Smooth muscle cell (in vitro differentiated cells): Measurements from ENCODE around the gene GAB3. TPM values are rescaled to one million over a fixed set of nuclear protein-coding genes. Genes with fewer than 3 reads are reported as not detected.

Experiments
- DNase-seq: peaks from one replicate; lab custom pipeline; 2025; ENCODE audit not compliant: unreplicated experiment; lab: John Stamatoyannopoulos, UW
- H2AFZ ChIP-seq: fragments of 200-600 bp; sonication (generic); 2 replicates; pipeline ENCODE4 v1.6.0; 2016; ENCODE audit warnings: antibody characterized with exemption, low read depth, mild to moderate bottlenecking
- H3F3A ChIP-seq: fragments of 200-600 bp; sonication (generic); 2 replicates; pipeline ENCODE4 v1.6.0; 2017; ENCODE audit warnings: antibody characterized with exemption, low read depth
- H3K27ac ChIP-seq: fragments of 200-600 bp; sonication (generic); 2 replicates; pipeline ENCODE4 v1.5.1; 2016; ENCODE audit warnings: low read depth, mild to moderate bottlenecking
- H3K27me3 ChIP-seq: fragments of 200-600 bp; sonication (generic); 2 replicates; pipeline ENCODE4 v1.6.1; 2016; ENCODE audit warnings: low read depth, mild to moderate bottlenecking
- H3K36me3 ChIP-seq: fragments of 200-600 bp; sonication (generic); 2 replicates; pipeline ENCODE4 v1.5.1; 2016; ENCODE audit warnings: low read depth
- H3K4me1 ChIP-seq: fragments of 200-600 bp; sonication (generic); 2 replicates; pipeline ENCODE4 v1.5.1; 2016; ENCODE audit warnings: low read depth
- H3K4me2 ChIP-seq: fragments of 200-600 bp; sonication (generic); 2 replicates; pipeline ENCODE4 v1.6.0; 2016; ENCODE audit warnings: mild to moderate bottlenecking
- H3K4me3 ChIP-seq: fragments of 200-600 bp; sonication (generic); 2 replicates; pipeline ENCODE4 v1.5.1; 2016; ENCODE audit warnings: mild to moderate bottlenecking
- H3K79me2 ChIP-seq: fragments of 200-600 bp; sonication (generic); 2 replicates; pipeline ENCODE4 v1.6.0; 2016; ENCODE audit warnings: low read depth, mild to moderate bottlenecking
- H3K9ac ChIP-seq: fragments of 200-600 bp; sonication (generic); 2 replicates; pipeline ENCODE4 v1.6.0; 2016; ENCODE audit warnings: low read depth
- H3K9me3 ChIP-seq: fragments of 200-600 bp; sonication (generic); replicated peaks from 2 replicates; pipeline ENCODE4 v1.5.1; 2016; ENCODE audit warnings: low read depth
- H4K20me1 ChIP-seq: fragments of 200-600 bp; sonication (generic); 2 replicates; pipeline ENCODE4 v1.6.0; 2016; ENCODE audit warnings: low read depth
- WGBS: methylation state at CpG from one replicate; pipeline ENCODE4 v1.1.7; 2016; ENCODE audit warnings: low lambda C conversion rate; 5-methylcytosine and 5-hydroxymethylcytosine counted together
- polyA plus RNA-seq: library from polyadenylated mRNA; unstranded; fragments of >200 nt; fragmentation: Nextera tagmentation; extraction: Ambion mirVana; gene quantifications from 2 replicates; pipeline ENCODE4 v1.2.1, GENCODE V29; 2016
- total RNA-seq: library from RNA; depleted of rRNA; stranded (reverse); fragments of >200 nt; gene quantifications from 2 replicates; pipeline ENCODE4 v1.2.3, GENCODE V29; 2014
- TF ChIP-seq, protein P1 (sequence below): fragments of 200-600 bp; sonication (generic); IDR thresholded peaks from 2 replicates; pipeline ENCODE4 v1.5.1; 2017; ENCODE audit warnings: borderline replicate concordance, mild to moderate bottlenecking, antibody characterized with exemption; ENCODE audit not compliant: insufficient read depth, poor library complexity, severe bottlenecking

The GAB3 gene
- total RNA-seq (0.63 and 0.72 TPM in 2 replicates), polyA plus RNA-seq (0.39 and 0.80 TPM in 2 replicates)

DNA sequence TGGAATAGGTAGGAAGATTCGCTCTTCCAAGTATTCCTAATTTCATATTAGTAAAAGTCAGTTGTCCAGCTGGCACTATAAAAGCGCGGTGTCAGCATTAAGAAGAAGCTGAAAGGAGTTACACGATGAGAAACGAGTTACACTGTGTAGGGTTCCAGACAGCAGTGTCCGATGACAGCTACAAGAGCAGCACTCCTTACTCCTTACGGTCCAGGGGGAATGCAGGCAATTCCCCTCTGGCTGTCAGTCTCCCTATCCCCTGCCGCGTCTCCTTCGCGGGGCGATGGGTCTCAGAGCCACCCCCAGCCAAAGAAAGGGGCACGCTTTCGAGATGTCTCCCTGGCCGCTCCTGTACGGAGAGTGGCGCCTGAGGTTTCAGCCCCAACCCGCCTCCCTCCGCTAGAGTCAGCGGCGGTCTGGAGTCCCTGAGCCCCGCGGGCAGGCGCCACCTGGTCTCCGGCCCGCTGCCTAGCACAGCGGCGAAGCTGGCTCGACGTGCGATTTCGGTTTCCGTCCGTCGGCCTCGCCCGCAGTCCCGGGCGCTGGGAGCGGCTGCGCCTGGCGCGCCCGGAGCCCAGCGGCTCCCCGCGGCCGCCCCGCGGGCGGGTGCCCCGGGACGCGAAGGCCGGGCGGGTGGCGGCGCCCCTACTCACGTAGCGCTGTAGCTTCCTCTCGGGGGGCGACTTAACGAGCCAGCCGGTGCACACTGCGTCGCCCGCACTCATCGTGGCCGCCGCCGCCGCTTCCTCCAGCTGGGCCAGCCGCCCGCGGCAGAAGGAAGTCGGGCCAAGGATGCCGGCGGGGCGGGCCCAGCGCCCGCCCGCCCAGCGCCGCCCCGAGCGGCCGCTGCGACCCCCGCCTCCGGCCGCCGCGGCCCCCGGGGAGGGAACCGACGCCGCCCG is at the start of gene GAB3:
TSS of gene GAB3 (minus strand) at position 777 of the 902 bp plus-strand sequence. CDS start at position 725, 52 bp downstream.
- Histone ChIP-seq H3K4me3 (peak within 1 kb of the TSS; percentile 44), H4K20me1 (no peaks in the 10 kb centered on the region), H3K4me2 (peak within 1 kb of the TSS; percentile 82), H3K27ac (no peak within 1 kb of the TSS), H2AFZ (peak within 1 kb of the TSS; percentile 72), H3K9ac (no peak within 1 kb of the TSS), H3K79me2 (no peaks in the 10 kb centered on the region), H3K27me3 (peaks cover 14% of the 10 kb centered on the region), H3K9me3 (no peaks in the 10 kb centered on the region), H3F3A (no peaks in the 10 kb centered on the region), H3K4me1 (no peaks in the 10 kb centered on the region), H3K36me3 (no peaks in the 10 kb centered on the region)
- 42% methylated on average over 45 of the region's 98 CpGs for WGBS
- DNase-seq, result no peak
- TF ChIP-seq, protein P1, sequence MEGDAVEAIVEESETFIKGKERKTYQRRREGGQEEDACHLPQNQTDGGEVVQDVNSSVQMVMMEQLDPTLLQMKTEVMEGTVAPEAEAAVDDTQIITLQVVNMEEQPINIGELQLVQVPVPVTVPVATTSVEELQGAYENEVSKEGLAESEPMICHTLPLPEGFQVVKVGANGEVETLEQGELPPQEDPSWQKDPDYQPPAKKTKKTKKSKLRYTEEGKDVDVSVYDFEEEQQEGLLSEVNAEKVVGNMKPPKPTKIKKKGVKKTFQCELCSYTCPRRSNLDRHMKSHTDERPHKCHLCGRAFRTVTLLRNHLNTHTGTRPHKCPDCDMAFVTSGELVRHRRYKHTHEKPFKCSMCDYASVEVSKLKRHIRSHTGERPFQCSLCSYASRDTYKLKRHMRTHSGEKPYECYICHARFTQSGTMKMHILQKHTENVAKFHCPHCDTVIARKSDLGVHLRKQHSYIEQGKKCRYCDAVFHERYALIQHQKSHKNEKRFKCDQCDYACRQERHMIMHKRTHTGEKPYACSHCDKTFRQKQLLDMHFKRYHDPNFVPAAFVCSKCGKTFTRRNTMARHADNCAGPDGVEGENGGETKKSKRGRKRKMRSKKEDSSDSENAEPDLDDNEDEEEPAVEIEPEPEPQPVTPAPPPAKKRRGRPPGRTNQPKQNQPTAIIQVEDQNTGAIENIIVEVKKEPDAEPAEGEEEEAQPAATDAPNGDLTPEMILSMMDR, result no peak

DNA sequence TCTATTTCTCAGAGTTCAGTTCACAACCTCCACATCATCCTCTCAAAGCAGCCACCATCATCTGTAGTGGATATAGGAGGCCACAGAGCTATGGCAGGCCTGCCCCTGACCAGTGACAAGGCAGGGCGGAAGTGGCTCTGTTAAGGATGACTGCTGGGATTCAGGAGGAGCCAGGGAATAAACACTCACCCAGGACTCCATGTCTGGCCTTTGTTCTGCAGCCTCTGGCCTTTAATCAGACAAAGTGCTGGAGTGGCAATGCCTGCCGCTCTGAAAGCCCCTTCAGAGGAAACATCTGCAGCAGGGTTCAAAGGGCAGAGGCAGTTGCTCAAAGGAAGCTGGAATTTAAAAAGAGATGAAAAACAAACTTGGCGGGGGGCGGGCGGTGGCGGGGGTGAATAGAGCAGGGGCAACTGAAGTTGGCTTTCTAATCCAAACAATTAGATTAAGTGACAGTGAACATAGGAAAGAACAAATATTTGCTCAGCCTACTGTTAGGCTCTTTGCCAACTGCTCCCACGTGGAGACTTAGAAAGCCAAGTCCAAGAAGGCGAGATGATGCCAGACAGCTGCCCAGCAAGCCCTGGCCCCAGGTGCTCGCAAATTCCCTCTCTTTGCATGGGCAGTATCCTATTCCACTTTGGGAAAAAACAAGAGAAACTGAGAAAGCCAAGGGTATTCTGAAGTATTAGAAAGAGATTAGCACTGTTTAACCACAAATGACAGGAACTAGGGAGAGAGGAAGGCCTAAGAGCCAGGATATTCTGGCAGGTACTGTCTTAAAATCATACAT is 48.9 kb upstream of the GAB3 start:
- TF ChIP-seq, protein P1, result no peak
- H3K9ac ChIP-seq, result peak overlapping the region; percentile 13
- no peak overlapping the region for H2AFZ ChIP-seq
- no peak overlapping the region for H3K4me3 ChIP-seq
- peak overlapping the region; percentile 73 for H3K27ac ChIP-seq
- H3K4me1 ChIP-seq, result no peaks in the 10 kb centered on the region
- H3K79me2 ChIP-seq, result no peaks in the 10 kb centered on the region
- H3K4me2 ChIP-seq, result no peak overlapping the region
- no peaks in the 10 kb centered on the region for H3K27me3 ChIP-seq
- H3K36me3 ChIP-seq, result no peaks in the 10 kb centered on the region
- no peak for DNase-seq
- no peaks in the 10 kb centered on the region for H3F3A ChIP-seq
- H3K9me3 ChIP-seq, result peaks cover 2% of the 10 kb centered on the region
- WGBS, result 57% methylated on average over 9 of the region's 9 CpGs
- H4K20me1 ChIP-seq, result no peaks in the 10 kb centered on the region

- H3K4me1 ChIP-seq, result no peaks in the 10 kb centered on the region
- no peak overlapping the region for H3K4me2 ChIP-seq
- no peaks in the 10 kb centered on the region for H3K79me2 ChIP-seq
- no peak overlapping the region for H3K4me3 ChIP-seq
- H3F3A ChIP-seq, result no peaks in the 10 kb centered on the region
- H4K20me1 ChIP-seq, result no peaks in the 10 kb centered on the region
- no peaks in the 10 kb centered on the region for H3K36me3 ChIP-seq
- no peaks in the 10 kb centered on the region for H3K27me3 ChIP-seq
- H3K9me3 ChIP-seq, result no peaks in the 10 kb centered on the region
- DNase-seq, result no peak
- no peak overlapping the region for H3K27ac ChIP-seq
- H3K9ac ChIP-seq, result no peak overlapping the region
- no peak overlapping the region for H2AFZ ChIP-seq
- WGBS, result 58% methylated on average over 6 of the region's 6 CpGs
- TF ChIP-seq, protein P1, result no peak
These were observed 46.1 kb upstream of the GAB3 start for GRCh38 chrX:154797006-154797405.
